ENCODE results near the gene LRIT1. TPM values are rescaled to one million over a fixed set of nuclear protein-coding genes. Genes with fewer than 3 reads are reported as not detected.

LRIT1 gene
- polyA plus RNA-seq, 1 donor (not counting 4 experiments of a cell fraction or from before 2014, with no cell fraction given): not detected

DNA sequence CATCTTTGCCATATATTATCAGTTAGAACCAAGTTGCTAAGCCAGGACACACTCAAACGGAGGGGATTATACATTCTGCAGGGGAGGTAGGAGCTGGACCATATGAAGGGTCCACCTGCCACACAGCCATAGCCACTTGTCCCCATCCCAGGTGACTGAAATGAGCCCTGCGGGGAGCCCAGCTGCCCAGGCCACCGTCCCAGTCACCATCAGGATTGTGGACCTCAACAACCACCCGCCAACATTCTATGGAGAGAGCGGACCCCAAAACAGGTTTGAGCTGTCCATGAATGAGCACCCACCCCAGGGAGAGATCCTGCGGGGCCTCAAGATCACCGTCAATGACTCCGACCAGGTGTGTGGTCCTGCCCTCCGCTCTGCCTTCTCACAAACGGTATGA, 33.3 kb downstream of the LRIT1 start:
- Histone ChIP-seq H3K9me3 (ENCODE audit: control insufficient read depth, low read depth, low read length) (no peaks in the 10 kb centered on the region), H3K4me2 (ENCODE audit: control insufficient read depth, extremely low read depth, insufficient read depth, low read depth, low read length) (no peak overlapping the region), H3K9me1 (ENCODE audit: control insufficient read depth, extremely low read depth, insufficient read depth, low read length) (no peaks in the 10 kb centered on the region), H4K20me1 (ENCODE audit: control insufficient read depth, extremely low read depth, insufficient read depth, low read length) (no peaks in the 10 kb centered on the region), H3K79me2 (ENCODE audit: control insufficient read depth, insufficient read depth, low read length) (no peaks in the 10 kb centered on the region), H3K4me1 (ENCODE audit: control insufficient read depth, extremely low read depth, insufficient read depth, low read length) (no peaks in the 10 kb centered on the region), H3K36me3 (ENCODE audit: control insufficient read depth in 2 of 2, extremely low read depth in 1 of 2, insufficient read depth in 2 of 2, low read length in 2 of 2) (no peaks in the 10 kb centered on the region), H3K9ac (ENCODE audit: control insufficient read depth, extremely low read depth, insufficient read depth, low read length) (no peak overlapping the region), H2AFZ (ENCODE audit: control insufficient read depth, low read length) (no peak overlapping the region), H3K27me3 (ENCODE audit: control insufficient read depth, extremely low read depth, insufficient read depth, low read length) (no peaks in the 10 kb centered on the region), H3K27ac (ENCODE audit: control insufficient read depth, insufficient read depth, low read length) (no peak overlapping the region), H3K4me3 (ENCODE audit: control insufficient read depth in 2 of 3, extremely low read depth in 1 of 3, insufficient read depth in 2 of 3, low read depth in 1 of 3, low read length in 3 of 3) (no peak overlapping the region)
- FAIRE-seq (no peak), DNase-seq (ENCODE audit: low read depth, low spot score) (no peak)
- dilution Hi-C loops (cut with MboI; ENCODE audit: extremely low pct_ligation_motif_present, low sequenced_read_pairs): loop anchor here (10.0 kb wide), 1 partner anchor 63 kb away; no protein-coding TSS in a partner anchor
- no peak for TF ChIP-seq EZH2 (IDR thresholded peaks at IDR 0.05; ENCODE audit: low read length)
- TF ChIP-seq, protein P1, sequence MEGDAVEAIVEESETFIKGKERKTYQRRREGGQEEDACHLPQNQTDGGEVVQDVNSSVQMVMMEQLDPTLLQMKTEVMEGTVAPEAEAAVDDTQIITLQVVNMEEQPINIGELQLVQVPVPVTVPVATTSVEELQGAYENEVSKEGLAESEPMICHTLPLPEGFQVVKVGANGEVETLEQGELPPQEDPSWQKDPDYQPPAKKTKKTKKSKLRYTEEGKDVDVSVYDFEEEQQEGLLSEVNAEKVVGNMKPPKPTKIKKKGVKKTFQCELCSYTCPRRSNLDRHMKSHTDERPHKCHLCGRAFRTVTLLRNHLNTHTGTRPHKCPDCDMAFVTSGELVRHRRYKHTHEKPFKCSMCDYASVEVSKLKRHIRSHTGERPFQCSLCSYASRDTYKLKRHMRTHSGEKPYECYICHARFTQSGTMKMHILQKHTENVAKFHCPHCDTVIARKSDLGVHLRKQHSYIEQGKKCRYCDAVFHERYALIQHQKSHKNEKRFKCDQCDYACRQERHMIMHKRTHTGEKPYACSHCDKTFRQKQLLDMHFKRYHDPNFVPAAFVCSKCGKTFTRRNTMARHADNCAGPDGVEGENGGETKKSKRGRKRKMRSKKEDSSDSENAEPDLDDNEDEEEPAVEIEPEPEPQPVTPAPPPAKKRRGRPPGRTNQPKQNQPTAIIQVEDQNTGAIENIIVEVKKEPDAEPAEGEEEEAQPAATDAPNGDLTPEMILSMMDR (optimal IDR thresholded peaks at IDR 0.05 in 1 of 3, IDR thresholded peaks at IDR 0.05 in 1 of 3, conservative IDR thresholded peaks at IDR 0.05 in 1 of 3; ENCODE audit: extremely low read depth in 1 of 3, insufficient read depth in 2 of 3, low read length in 3 of 3): no peak

DNA sequence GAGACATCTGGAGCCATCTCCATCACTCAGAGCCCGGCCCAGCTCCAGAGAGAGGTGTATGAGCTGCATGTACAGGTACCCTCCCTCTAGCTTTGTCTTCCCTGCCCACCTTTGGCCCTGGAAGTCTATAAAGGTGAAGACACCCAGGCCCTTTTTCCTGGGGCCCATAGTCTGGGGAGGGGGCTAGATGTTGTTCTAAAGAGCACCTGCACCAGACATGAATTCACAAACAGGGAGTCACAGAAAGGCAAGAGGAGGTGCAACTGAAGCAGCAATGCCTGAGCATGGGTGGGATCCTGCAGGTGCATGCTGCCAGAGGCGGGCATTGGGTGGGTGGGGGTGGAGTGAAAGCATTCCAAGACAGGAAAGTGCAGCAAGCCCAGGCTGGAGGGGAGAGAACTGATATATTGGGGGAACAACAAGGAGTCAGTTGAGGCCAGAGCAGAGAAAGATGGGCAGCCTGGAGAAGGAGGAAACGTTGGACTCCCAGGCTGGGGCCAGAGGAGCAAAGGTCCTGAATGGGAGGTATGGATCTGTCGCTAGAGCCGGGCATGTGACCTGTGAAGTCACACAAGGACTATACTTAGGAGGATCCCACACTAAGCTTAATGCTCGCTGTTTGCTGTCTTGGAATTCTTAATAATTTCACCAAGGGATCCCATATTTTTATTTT, 35.4 kb downstream of the LRIT1 start:
- FAIRE-seq (no peak), DNase-seq (ENCODE audit: low read depth, low spot score) (no peak)
- H3K79me2 ChIP-seq (ENCODE audit: control insufficient read depth, insufficient read depth, low read length): no peaks in the 10 kb centered on the region
- no peaks in the 10 kb centered on the region for H3K27me3 ChIP-seq (ENCODE audit: control insufficient read depth, extremely low read depth, insufficient read depth, low read length)
- H2AFZ ChIP-seq (ENCODE audit: control insufficient read depth, low read length): no peak overlapping the region
- no peak overlapping the region for H3K4me3 ChIP-seq (ENCODE audit: control insufficient read depth in 2 of 3, extremely low read depth in 1 of 3, insufficient read depth in 2 of 3, low read depth in 1 of 3, low read length in 3 of 3)
- no peak overlapping the region for H3K4me2 ChIP-seq (ENCODE audit: control insufficient read depth, extremely low read depth, insufficient read depth, low read depth, low read length)
- no peak overlapping the region for H3K27ac ChIP-seq (ENCODE audit: control insufficient read depth, insufficient read depth, low read length)
- H3K9ac ChIP-seq (ENCODE audit: control insufficient read depth, extremely low read depth, insufficient read depth, low read length): no peak overlapping the region
- TF ChIP-seq, protein P1 (optimal IDR thresholded peaks at IDR 0.05 in 1 of 3, IDR thresholded peaks at IDR 0.05 in 1 of 3, conservative IDR thresholded peaks at IDR 0.05 in 1 of 3; ENCODE audit: extremely low read depth in 1 of 3, insufficient read depth in 2 of 3, low read length in 3 of 3): no peak
- TF ChIP-seq EZH2 (IDR thresholded peaks at IDR 0.05; ENCODE audit: low read length): no peak
- H3K9me3 ChIP-seq (ENCODE audit: control insufficient read depth, low read depth, low read length): no peaks in the 10 kb centered on the region
- H3K9me1 ChIP-seq (ENCODE audit: control insufficient read depth, extremely low read depth, insufficient read depth, low read length): no peaks in the 10 kb centered on the region
- H4K20me1 ChIP-seq (ENCODE audit: control insufficient read depth, extremely low read depth, insufficient read depth, low read length): no peaks in the 10 kb centered on the region
- H3K4me1 ChIP-seq (ENCODE audit: control insufficient read depth, extremely low read depth, insufficient read depth, low read length): no peaks in the 10 kb centered on the region
- no peaks in the 10 kb centered on the region for H3K36me3 ChIP-seq (ENCODE audit: control insufficient read depth in 2 of 2, extremely low read depth in 1 of 2, insufficient read depth in 2 of 2, low read length in 2 of 2)
- dilution Hi-C loops (cut with MboI; ENCODE audit: extremely low pct_ligation_motif_present, low sequenced_read_pairs): loop anchor here (10.0 kb wide), 1 partner anchor 61 kb away; no protein-coding TSS in a partner anchor
